KOPT-K1 (cell line): Measurements from ENCODE around the gene HLA-DPB1.
"Not testable (repeated sequence)": the region's sequence is repeated elsewhere in the genome, so short reads cannot be mapped to it uniquely, and the experiment has no call there.

Experiments used
- H3K27ac ChIP-seq: fragments of 200-600 bp; sonication (generic); 2 replicates; pipeline ENCODE4 v1.5.1; 2016; ENCODE audit warnings: antibody characterized with exemption, mild to moderate bottlenecking, low read depth, low read length; ENCODE audit not compliant: poor library complexity, severe bottlenecking
- H3K36me3 ChIP-seq: fragments of 200-600 bp; sonication (generic); 2 replicates; pipeline ENCODE4 v1.5.1; 2017; ENCODE audit warnings: antibody characterized with exemption, mild to moderate bottlenecking, low read length, moderate library complexity; ENCODE audit not compliant: insufficient read depth
- H3K9me3 ChIP-seq: fragments of 200-600 bp; sonication (generic); 2 replicates; pipeline ENCODE4 v1.5.1; 2017; ENCODE audit warnings: antibody characterized with exemption, low read length, mild to moderate bottlenecking; ENCODE audit not compliant: insufficient read depth, poor library complexity, severe bottlenecking

Gene HLA-DPB1

GRCh38 chr6:33080127-33081089 lies 4.6 kb downstream of the HLA-DPB1 start:
- Histone ChIP-seq H3K9me3 (no peaks in the 10 kb centered on the region), H3K36me3 (no peaks in the 10 kb centered on the region), H3K27ac (no peak overlapping the region)

DNA sequence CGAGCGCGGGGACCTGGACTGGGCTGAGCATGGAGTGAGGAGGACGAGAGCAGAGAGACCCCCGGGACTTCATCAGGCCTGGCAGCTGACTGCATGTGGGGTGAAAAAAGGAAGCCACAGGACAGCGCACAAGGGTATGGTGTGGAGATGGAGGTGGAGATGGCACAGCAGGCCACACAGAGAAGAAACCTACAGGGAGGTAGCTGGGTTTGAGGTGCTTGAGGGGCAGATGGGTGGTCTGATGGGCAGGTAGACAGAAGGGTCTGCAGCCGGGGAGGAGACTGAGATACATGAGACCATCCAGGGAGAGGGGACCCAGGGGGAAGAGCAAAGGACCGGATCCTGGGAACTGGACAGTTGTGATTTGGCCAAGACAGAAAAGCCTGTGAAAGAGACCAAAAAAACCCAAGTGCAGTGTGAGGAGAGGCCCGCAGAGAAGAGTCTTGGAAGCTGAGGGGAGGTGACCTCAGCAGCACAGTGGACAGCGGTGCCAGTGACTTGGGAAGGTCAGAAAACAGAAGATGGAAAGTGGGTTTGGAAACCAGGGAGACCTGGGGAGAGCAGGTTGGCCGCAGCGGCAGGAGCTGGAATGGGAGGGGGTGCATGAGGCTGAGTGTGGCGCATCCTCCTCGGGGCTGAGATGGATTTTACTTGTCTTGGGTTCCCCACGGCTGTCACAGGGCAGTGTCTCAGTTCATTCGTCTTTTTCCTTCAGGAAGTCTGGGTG lies 5.5 kb downstream of the HLA-DPB1 start:
- H3K27ac ChIP-seq: no peak overlapping the region
- H3K36me3 ChIP-seq: no peaks in the 10 kb centered on the region
- H3K9me3 ChIP-seq: no peaks in the 10 kb centered on the region

GRCh38 chr6:33082702-33083101 lies 6.9 kb downstream of the HLA-DPB1 start:
- no peaks in the 10 kb centered on the region for H3K9me3 ChIP-seq
- H3K36me3 ChIP-seq: no peaks in the 10 kb centered on the region
- no peak overlapping the region for H3K27ac ChIP-seq

GRCh38 chr6:33085627-33086026 lies 9.8 kb downstream of the HLA-DPB1 start:
- Histone ChIP-seq H3K36me3 (no peaks in the 10 kb centered on the region), H3K27ac (no peak overlapping the region), H3K9me3 (no peaks in the 10 kb centered on the region)

GRCh38 chr6:33088258-33088930 lies 12.6 kb downstream of the HLA-DPB1 start:
- Histone ChIP-seq H3K36me3 (no peaks in the 10 kb centered on the region), H3K27ac (no peak overlapping the region), H3K9me3 (no peaks in the 10 kb centered on the region)

DNA sequence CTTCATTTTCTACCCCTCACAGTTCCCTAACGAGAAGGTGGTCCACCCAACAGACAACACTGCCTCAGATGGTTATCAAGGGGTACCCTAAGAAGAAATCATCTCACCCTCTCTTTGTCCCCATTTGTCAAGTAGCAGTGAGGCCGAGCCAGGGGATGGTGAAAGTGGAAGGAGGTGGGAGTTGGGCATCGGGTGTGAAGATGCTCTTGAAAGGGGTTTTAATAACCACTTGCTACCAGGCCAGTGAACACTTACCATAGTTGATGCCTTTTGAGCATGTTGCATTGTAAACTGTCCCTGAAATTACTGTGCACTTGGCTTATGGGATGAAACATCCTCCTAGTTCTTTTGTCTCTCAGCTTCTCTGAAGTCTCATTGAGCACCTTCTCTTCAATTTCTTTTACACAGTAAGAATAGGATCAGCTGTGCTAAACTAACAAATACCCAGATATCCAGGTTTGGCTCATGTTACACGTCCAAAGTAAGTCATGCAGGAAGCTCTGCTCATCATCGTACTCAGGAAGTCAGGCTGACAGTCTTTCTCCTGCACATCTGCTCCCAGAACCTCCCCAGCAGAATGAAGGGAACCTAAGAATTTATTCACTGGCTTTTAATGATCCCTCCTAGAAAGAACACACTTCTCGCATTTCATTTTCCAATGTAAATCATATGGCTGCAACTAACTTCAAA lies 13.3 kb downstream of the HLA-DPB1 start:
- Histone ChIP-seq H3K27ac (no peak overlapping the region), H3K36me3 (no peaks in the 10 kb centered on the region), H3K9me3 (no peaks in the 10 kb centered on the region)

- no peaks in the 10 kb centered on the region for H3K36me3 ChIP-seq
- no peak overlapping the region for H3K27ac ChIP-seq
- H3K9me3 ChIP-seq: peaks cover 2% of the 10 kb centered on the region
Measured at GRCh38 chr6:33091957-33092356, 16.2 kb downstream of the HLA-DPB1 start.

GRCh38 chr6:33092385-33092784 lies 16.6 kb downstream of the HLA-DPB1 start:
- no peaks in the 10 kb centered on the region for H3K36me3 ChIP-seq
- H3K27ac ChIP-seq: no peak overlapping the region
- peaks cover 7% of the 10 kb centered on the region for H3K9me3 ChIP-seq

GRCh38 chr6:33093855-33094254 lies 18.1 kb downstream of the HLA-DPB1 start:
- H3K9me3 ChIP-seq: peaks cover 18% of the 10 kb centered on the region
- no peaks in the 10 kb centered on the region for H3K36me3 ChIP-seq
- H3K27ac ChIP-seq: no peak overlapping the region

GRCh38 chr6:33095681-33096080 lies 19.9 kb downstream of the HLA-DPB1 start:
- no peak overlapping the region for H3K27ac ChIP-seq
- H3K9me3 ChIP-seq: peaks cover 30% of the 10 kb centered on the region
- no peaks in the 10 kb centered on the region for H3K36me3 ChIP-seq

- not testable (repeated sequence) for H3K36me3 ChIP-seq, H3K27ac ChIP-seq
- peaks cover 48% of the 10 kb centered on the region for H3K9me3 ChIP-seq
Measured at GRCh38 chr6:33101121-33101737, 25.4 kb downstream of the HLA-DPB1 start.

GRCh38 chr6:33103776-33104175 lies 28.0 kb downstream of the HLA-DPB1 start:
- Histone ChIP-seq H3K36me3 (no peaks in the 10 kb centered on the region), H3K9me3 (peaks cover 29% of the 10 kb centered on the region), H3K27ac (no peak overlapping the region)

DNA sequence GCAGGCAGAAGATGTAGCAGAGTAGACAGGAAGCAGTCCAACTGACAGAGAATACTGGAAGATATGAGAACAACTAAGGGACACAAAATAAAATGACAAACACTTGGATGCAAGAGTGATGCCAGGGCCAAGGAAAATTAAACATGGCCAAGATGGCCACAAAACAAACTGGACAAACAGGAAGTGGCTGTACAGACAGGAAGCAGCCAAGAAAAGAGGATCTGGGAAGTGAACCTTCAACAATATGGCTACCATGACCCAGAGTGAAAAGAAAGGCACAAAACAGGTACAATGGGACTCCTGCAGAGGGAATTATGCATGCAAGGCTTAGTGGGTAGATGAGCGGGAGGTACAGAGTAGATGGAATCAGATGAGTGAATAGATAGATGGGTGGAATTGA lies 29.1 kb downstream of the HLA-DPB1 start:
- Histone ChIP-seq H3K9me3 (peaks cover 26% of the 10 kb centered on the region), H3K36me3 (no peaks in the 10 kb centered on the region), H3K27ac (no peak overlapping the region)

DNA sequence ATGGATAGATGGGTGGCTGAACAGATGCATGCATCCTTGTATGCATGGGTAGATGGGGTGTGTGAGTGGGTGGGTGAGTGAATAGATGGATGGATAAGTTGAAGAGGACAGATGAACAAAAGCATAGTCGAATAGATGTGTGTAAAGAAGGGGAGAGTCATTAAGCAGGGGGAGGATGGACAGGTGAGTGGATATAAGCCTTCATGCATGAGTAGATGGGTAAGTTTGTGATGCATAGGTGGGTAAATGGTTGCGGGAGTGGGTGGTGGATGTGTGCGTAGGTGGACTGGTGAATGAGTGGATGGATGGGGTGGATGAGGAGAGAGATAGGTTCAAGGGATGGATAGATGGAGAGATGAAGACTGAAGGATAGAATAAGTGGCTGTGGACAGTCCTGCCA lies 29.6 kb downstream of the HLA-DPB1 start:
- Histone ChIP-seq H3K9me3 (peaks cover 21% of the 10 kb centered on the region), H3K27ac (no peak overlapping the region), H3K36me3 (no peaks in the 10 kb centered on the region)
